ENCODE results near the gene TBC1D16.

TBC1D16 gene

DNA sequence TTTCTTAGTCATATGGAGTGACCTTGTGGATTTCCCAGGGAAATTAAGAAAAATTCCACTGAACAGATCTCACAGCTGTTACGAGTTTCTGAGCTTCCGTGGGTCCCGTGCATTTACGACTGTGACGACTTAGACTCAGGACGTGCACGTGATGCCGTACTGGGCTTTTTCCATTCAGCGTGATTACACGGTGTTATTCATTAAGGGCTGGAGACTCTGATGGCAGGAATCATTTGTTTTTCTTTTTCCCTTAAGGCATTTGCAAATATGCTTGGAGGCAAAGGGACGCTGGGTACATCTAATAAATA lies 57.2 kb downstream of the TBC1D16 start:
- TF ChIP-seq CTCF (IDR thresholded peaks at IDR 0.05; ENCODE audit: control extremely low read depth, extremely low read depth, low read depth, missing control alignments) = no peak
- POLR2A ChIA-PET = no interaction called here
- CTCF ChIA-PET = interaction anchor here (0.9 to 2.0 kb wide), 2 partner anchors 139 to 189 kb away, joined by 4 read pairs; partner anchors contain the start of gene CBX4
- no peak for DNase-seq (ENCODE audit: extremely low spot score)

DNA sequence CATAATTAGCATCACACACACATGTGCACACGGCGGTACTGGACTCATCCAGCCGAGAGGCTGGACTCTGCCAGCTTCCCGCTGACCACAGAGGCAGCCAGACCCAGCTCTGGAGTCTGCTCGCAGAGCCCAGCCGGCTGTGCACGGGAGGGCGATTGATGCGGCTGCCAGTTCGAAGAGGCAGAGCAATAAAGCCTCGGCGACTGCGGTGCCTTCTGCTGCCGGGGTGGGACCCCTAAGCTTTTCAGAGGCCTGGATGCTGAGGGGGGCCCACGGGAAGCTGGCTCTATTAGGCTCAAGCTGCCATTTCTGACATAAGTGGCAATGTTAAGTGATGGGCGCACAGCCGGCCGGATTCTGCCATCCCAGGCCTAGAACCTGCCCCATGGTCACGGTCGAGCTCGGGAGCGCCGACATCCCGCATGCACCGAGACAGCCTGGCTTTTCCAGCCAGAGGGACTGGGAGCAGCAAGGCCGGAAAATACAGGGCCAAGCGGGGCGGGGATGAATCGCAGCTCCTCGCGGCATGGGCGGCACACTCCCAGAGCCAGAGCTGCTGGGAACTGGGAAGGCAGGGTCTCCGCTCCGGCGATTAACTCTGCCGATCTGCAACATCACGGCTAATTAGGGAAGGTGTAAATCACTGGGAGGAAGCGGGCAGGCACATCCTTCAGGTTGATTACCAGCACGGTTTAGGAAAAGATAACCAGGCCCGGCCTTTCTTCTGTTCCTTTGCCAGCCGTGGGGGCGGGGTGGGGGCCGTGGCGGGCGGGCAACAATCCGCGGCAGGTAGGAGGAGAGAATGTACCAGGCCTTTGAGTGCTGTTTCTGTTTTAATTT lies 57.7 kb downstream of the TBC1D16 start:
- TF ChIP-seq CTCF (IDR thresholded peaks at IDR 0.05; ENCODE audit: control extremely low read depth, extremely low read depth, low read depth, missing control alignments) = no peak
- no peak for DNase-seq (ENCODE audit: extremely low spot score)
- POLR2A ChIA-PET = no interaction called here
- CTCF ChIA-PET = interaction anchor here (0.9 to 2.0 kb wide), 2 partner anchors 138 to 189 kb away, joined by 4 read pairs; partner anchors contain the start of gene CBX4

DNA sequence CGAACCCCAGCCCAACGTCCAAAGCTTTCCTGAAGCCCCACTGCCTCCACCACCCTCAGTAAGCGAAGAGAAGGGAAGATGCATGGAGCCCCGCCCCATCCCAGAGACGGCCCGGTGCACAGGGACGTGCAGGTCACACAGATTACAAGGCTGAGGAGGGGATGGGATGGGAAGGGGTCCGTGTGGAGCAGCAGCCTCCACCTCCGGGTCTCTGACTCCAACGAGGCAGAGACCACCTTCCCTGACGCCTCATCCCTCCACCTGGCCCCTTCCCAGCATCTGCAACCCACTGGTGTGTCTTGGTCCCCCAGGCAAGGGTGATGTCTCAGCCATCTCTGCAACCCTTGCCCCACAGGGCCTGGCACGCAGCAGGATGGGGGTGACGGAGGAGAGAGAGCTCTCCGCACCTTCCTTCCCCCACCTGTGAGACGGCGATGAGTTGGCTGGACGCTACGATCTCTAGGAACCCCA lies 58.5 kb downstream of the TBC1D16 start:
- CTCF ChIA-PET = interaction anchor here (1.8 to 2.0 kb wide), 2 partner anchors 31 to 188 kb away, joined by 4 to 8 read pairs; no protein-coding TSS in a partner anchor
- DNase-seq (ENCODE audit: extremely low spot score) = no peak
- POLR2A ChIA-PET = no interaction called here
- TF ChIP-seq CTCF (IDR thresholded peaks at IDR 0.05; ENCODE audit: control extremely low read depth, extremely low read depth, low read depth, missing control alignments) = no peak

GRCh38 chr17:79976451-79976850 lies 59.2 kb downstream of the TBC1D16 start:
- CTCF ChIA-PET = interaction anchor here (1.4 to 2.0 kb wide), 3 partner anchors 9 to 187 kb away, joined by 3 to 8 read pairs (median 4); no protein-coding TSS in a partner anchor
- POLR2A ChIA-PET = interaction anchor here (0.5 kb wide), 2 partner anchors 45 to 1044 kb away, joined by 3 to 4 read pairs; no protein-coding TSS in a partner anchor
- DNase-seq (ENCODE audit: extremely low spot score) = no peak
- TF ChIP-seq CTCF (IDR thresholded peaks at IDR 0.05; ENCODE audit: control extremely low read depth, extremely low read depth, low read depth, missing control alignments) = no peak

GRCh38 chr17:79975498-79976134 lies 60.1 kb downstream of the TBC1D16 start:
- ChIA-PET POLR2A (interaction anchor here (0.5 to 1.0 kb wide), 2 partner anchors 44 to 137 kb away, joined by 3 to 6 read pairs; partner anchors contain the start of gene CBX4), CTCF (interaction anchor here (1.0 to 1.8 kb wide), 7 partner anchors 10 to 186 kb away, joined by 3 to 8 read pairs (median 4); no protein-coding TSS in a partner anchor)
- DNase-seq (ENCODE audit: extremely low spot score) = no peak
- TF ChIP-seq CTCF (IDR thresholded peaks at IDR 0.05; ENCODE audit: control extremely low read depth, extremely low read depth, low read depth, missing control alignments) = no peak
